GM23338 (cell line): Measurements from ENCODE around the gene TIPIN. TPM values are rescaled to one million over a fixed set of nuclear protein-coding genes. Genes with fewer than 3 reads are reported as not detected.

Experiments used
- ATAC-seq: fragments of 200-7000 bp; cut with Tn5 transposase; 3 replicates; pipeline ENCODE4 v1.9.1; 2020
- DNase-seq: peaks from one replicate; pipeline ENCODE4 v3.0.0-alpha.2; 2015; ENCODE audit warnings: low spot score
- H2AFZ ChIP-seq: fragments of 200-600 bp; sonication (generic); 2 replicates; pipeline ENCODE4 v1.8.0; 2016; ENCODE audit warnings: antibody characterized with exemption, mild to moderate bottlenecking, moderate library complexity
- H3F3A ChIP-seq: fragments of 200-600 bp; sonication (generic); replicated peaks from 2 replicates; pipeline ENCODE4 v1.8.0; 2017; ENCODE audit warnings: antibody characterized with exemption, mixed run types, low read depth
- H3K27ac ChIP-seq: fragments of 200-600 bp; sonication (generic); 2 replicates; pipeline ENCODE4 v1.6.1; 2016; ENCODE audit warnings: low read depth
- H3K27me3 ChIP-seq: fragments of 200-600 bp; sonication (generic); 2 replicates; pipeline ENCODE4 v1.8.0; 2016; ENCODE audit warnings: mild to moderate bottlenecking, mixed run types, moderate library complexity; ENCODE audit not compliant: insufficient read depth
- H3K36me3 ChIP-seq: fragments of 200-600 bp; sonication (generic); 2 replicates; pipeline ENCODE4 v1.8.0; 2016; ENCODE audit warnings: mild to moderate bottlenecking; ENCODE audit not compliant: insufficient read depth
- H3K4me1 ChIP-seq: fragments of 200-600 bp; sonication (generic); 2 replicates; pipeline ENCODE4 v1.8.0; 2016; ENCODE audit warnings: mild to moderate bottlenecking, moderate library complexity; ENCODE audit not compliant: insufficient read depth
- H3K4me2 ChIP-seq: fragments of 200-600 bp; sonication (generic); 2 replicates; pipeline ENCODE4 v1.7.1; 2017; ENCODE audit warnings: mixed run types
- H3K4me3 ChIP-seq: fragments of 200-600 bp; sonication (generic); 2 replicates; pipeline ENCODE4 v1.6.1; 2016; ENCODE audit warnings: mixed run types
- H3K79me2 ChIP-seq: fragments of 200-600 bp; sonication (generic); replicated peaks from 2 replicates; pipeline ENCODE4 v1.8.0; 2017; ENCODE audit warnings: mild to moderate bottlenecking; ENCODE audit not compliant: insufficient read depth
- H3K9me2 ChIP-seq: fragments of 200-600 bp; sonication (generic); 2 replicates; pipeline ENCODE4 v1.8.0; 2017; ENCODE audit not compliant: insufficient read depth
- H4K20me1 ChIP-seq: fragments of 200-600 bp; sonication (generic); replicated peaks from 2 replicates; pipeline ENCODE4 v1.8.0; 2017; ENCODE audit warnings: mild to moderate bottlenecking; ENCODE audit not compliant: insufficient read depth
- H3K27ac Mint-ChIP-seq: 2 replicates; pipeline ENCODE4 v1.8.0; 2020; ENCODE audit warnings: inconsistent platforms, mild to moderate bottlenecking, moderate library complexity, mixed read lengths
- H3K27me3 Mint-ChIP-seq: 3 replicates; pipeline ENCODE4 v1.8.0; 2022; ENCODE audit warnings: low read depth, mild to moderate bottlenecking, moderate library complexity, mixed read lengths, inconsistent platforms; ENCODE audit not compliant: insufficient read depth, poor library complexity
- H3K36me3 Mint-ChIP-seq: 3 replicates; pipeline ENCODE4 v1.8.0; 2021; ENCODE audit warnings: low read depth, mild to moderate bottlenecking, inconsistent platforms, moderate library complexity, mixed read lengths
- H3K4me1 Mint-ChIP-seq: 3 replicates; pipeline ENCODE4 v1.8.0; 2020; ENCODE audit warnings: mild to moderate bottlenecking, inconsistent platforms, mixed read lengths
- H3K4me3 Mint-ChIP-seq: 3 replicates; pipeline ENCODE4 v1.8.0; 2021; ENCODE audit warnings: moderate library complexity, mild to moderate bottlenecking, inconsistent platforms, mixed read lengths
- H3K9me3 Mint-ChIP-seq: 3 replicates; pipeline ENCODE4 v1.8.0; 2020; ENCODE audit warnings: moderate library complexity, mild to moderate bottlenecking, inconsistent platforms, mixed read lengths
- CTCF ChIP-seq, 2 experiments: fragments of 200-600 bp in 1 of 2; sonication (generic) in 1 of 2; conservative IDR thresholded peaks; 2 replicates each; pipeline versions ENCODE4 v1.5.1 to v1.6.1; 2016 to 2017; ENCODE audit warnings: antibody characterized with exemption in 2 of 2, low read depth in 2 of 2, mild to moderate bottlenecking in 2 of 2, moderate library complexity in 1 of 2
- EZH2 ChIP-seq: fragments of 200-600 bp; sonication (generic); IDR thresholded peaks from one replicate; pipeline ENCODE4 v1.8.0; 2017; ENCODE audit warnings: antibody characterized with exemption, mild to moderate bottlenecking, low read depth; ENCODE audit not compliant: unreplicated experiment
- JUNB ChIP-seq: IDR thresholded peaks from one replicate; pipeline ENCODE4 v1.6.1; 2016; ENCODE audit warnings: antibody characterized with exemption; ENCODE audit not compliant: unreplicated experiment
- POLR2AphosphoS5 ChIP-seq: IDR thresholded peaks from 2 replicates; pipeline ENCODE4 v1.6.1; 2016; ENCODE audit warnings: antibody characterized with exemption, low read depth
- REST ChIP-seq: IDR thresholded peaks from one replicate; pipeline ENCODE4 v1.6.1; 2018; ENCODE audit warnings: antibody characterized with exemption; ENCODE audit not compliant: unreplicated experiment
- polyA plus RNA-seq: library from polyadenylated mRNA; unstranded; fragments of >200 nt; fragmentation: Nextera tagmentation; extraction: Ambion mirVana; gene quantifications from 2 replicates; pipeline ENCODE4 v1.2.1, GENCODE V29; 2016
- total RNA-seq: library from RNA; depleted of rRNA; stranded (reverse); fragments of >200 nt; shearing (Covaris generic); gene quantifications from 2 replicates; pipeline ENCODE4 v1.2.3, GENCODE V29; 2014

The TIPIN gene
- total and polyA plus RNA-seq, 2 experiments from 2014 or later: 25.3 to 39.1 TPM

GRCh38 chr15:66402761-66403284, 46.3 kb upstream of the TIPIN start:
- no peak for ATAC-seq
- Histone ChIP-seq H3F3A (no peaks in the 10 kb centered on the region; the same call in 1 of the 2 replicates), H3K27ac (peak overlapping the region; percentile 85), H3K4me3 (no peak overlapping the region), H3K9me2 (no peaks in the 10 kb centered on the region), H3K36me3 (no peaks in the 10 kb centered on the region), H3K79me2 (peaks cover 88% of the 10 kb centered on the region), H3K4me1 (peaks cover 46% of the 10 kb centered on the region), H2AFZ (no peak overlapping the region), H4K20me1 (0 out of 2 replicates have a peak, but pooled peaks cover 5% of the 10 kb centered on the region), H3K4me2 (0 out of 2 replicates have a peak overlapping the region, but pooled peaks have one; percentile 7), H3K27me3 (no peaks in the 10 kb centered on the region)
- Mint-ChIP-seq H3K27ac (peak overlapping the region; percentile 94), H3K4me3 (no peak overlapping the region), H3K36me3 (peaks cover 7% of the 10 kb centered on the region; the same call in 2 of the 3 replicates), H3K27me3 (peaks cover 7% of the 10 kb centered on the region), H3K4me1 (peaks cover 67% of the 10 kb centered on the region), H3K9me3 (no peaks in the 10 kb centered on the region)
- DNase-seq: no peak
- TF ChIP-seq REST (no peak), EZH2 (no peak), POLR2AphosphoS5 (no peak)

- Mint-ChIP-seq H3K27me3 (peaks cover 7% of the 10 kb centered on the region), H3K27ac (peak overlapping the region; percentile 26; the same call in 1 of the 2 replicates), H3K4me1 (peaks cover 65% of the 10 kb centered on the region), H3K9me3 (no peaks in the 10 kb centered on the region), H3K4me3 (no peak overlapping the region; the same call in 2 of the 3 replicates), H3K36me3 (peaks cover 16% of the 10 kb centered on the region; the same call in 2 of the 3 replicates)
- H3K27me3 ChIP-seq: no peaks in the 10 kb centered on the region
- H3K79me2 ChIP-seq: peaks cover 88% of the 10 kb centered on the region
- H4K20me1 ChIP-seq: 0 out of 2 replicates have a peak, but pooled peaks cover 5% of the 10 kb centered on the region
- no peaks in the 10 kb centered on the region; the same call in 1 of the 2 replicates for H3F3A ChIP-seq
- peaks cover 46% of the 10 kb centered on the region for H3K4me1 ChIP-seq
- TF ChIP-seq JUNB: no peak
- peak; percentile 34 to 46; a peak in 3 of 4 replicates for TF ChIP-seq CTCF (conservative IDR thresholded peaks at IDR 0.05; ENCODE audit: low read depth in 2 of 2)
- peak overlapping the region; percentile 53 for H3K4me2 ChIP-seq
- DNase-seq: peak; percentile 75
- H3K27ac ChIP-seq: peak overlapping the region; percentile 33; the same call in 1 of the 2 replicates
- no peak overlapping the region for H2AFZ ChIP-seq
- H3K4me3 ChIP-seq: no peak overlapping the region
- ATAC-seq: peak; percentile 43
- no peaks in the 10 kb centered on the region for H3K9me2 ChIP-seq
- no peaks in the 10 kb centered on the region for H3K36me3 ChIP-seq
These were observed 44.9 kb upstream of the TIPIN start for GRCh38 chr15:66401130-66402021.
